Muscle of leg (tissue), 11 donors: Measurements from ENCODE around the gene ITSN1. TPM values are rescaled to one million over a fixed set of nuclear protein-coding genes. Genes with fewer than 3 reads are reported as not detected.

Experiments used
- DNase-seq: peaks from one replicate; pipeline ENCODE4 v3.0.0; 2013
- H3K27ac ChIP-seq: one replicate; pipeline ENCODE4 v1.5.1; 2013; ENCODE audit warnings: mild to moderate bottlenecking, low read length, control low read depth
- H3K27me3 ChIP-seq: one replicate; pipeline ENCODE4 v1.6.1; 2013; ENCODE audit warnings: low read length; ENCODE audit not compliant: control insufficient read depth, insufficient read depth
- H3K36me3 ChIP-seq: one replicate; pipeline ENCODE4 v1.6.1; 2013; ENCODE audit warnings: low read length; ENCODE audit not compliant: control insufficient read depth, insufficient read depth
- H3K4me1 ChIP-seq: one replicate; pipeline ENCODE4 v1.6.1; 2013; ENCODE audit warnings: low read length; ENCODE audit not compliant: control insufficient read depth, insufficient read depth
- H3K4me3 ChIP-seq: one replicate; pipeline ENCODE4 v1.5.1; 2013; ENCODE audit warnings: low read length, control low read depth
- H3K9me3 ChIP-seq: replicated peaks from 2 replicates; pipeline ENCODE4 v1.6.1; 2013; ENCODE audit warnings: low read depth, low read length; ENCODE audit not compliant: control insufficient read depth
- WGBS: methylation state at CpG from one replicate; pipeline ENCODE4 v1.1.5; 2013; ENCODE audit warnings: missing lambda C conversion rate; ENCODE audit not compliant: insufficient coverage; 5-methylcytosine and 5-hydroxymethylcytosine counted together
- polyA plus RNA-seq, 8 donors: library from polyadenylated mRNA; unstranded; fragments of 120-200 nt; gene quantifications; one replicate each; pipeline versions ENCODE4 v1.2.1 to v1.2.3, GENCODE V29; 2013; ENCODE audit warnings: inconsistent platforms in 1 of 8, low replicate concordance in 1 of 8; ENCODE audit not compliant: insufficient read length in 8 of 8, insufficient read depth in 1 of 8
- total RNA-seq: library from RNA; stranded (reverse); fragments of 120-200 nt; gene quantifications from one replicate; pipeline ENCODE4 v1.2.4, GENCODE V29; 2013

ITSN1 gene
- total and polyA plus RNA-seq, 9 donors = 26.1 to 42.6 (median 32.1) TPM

DNA sequence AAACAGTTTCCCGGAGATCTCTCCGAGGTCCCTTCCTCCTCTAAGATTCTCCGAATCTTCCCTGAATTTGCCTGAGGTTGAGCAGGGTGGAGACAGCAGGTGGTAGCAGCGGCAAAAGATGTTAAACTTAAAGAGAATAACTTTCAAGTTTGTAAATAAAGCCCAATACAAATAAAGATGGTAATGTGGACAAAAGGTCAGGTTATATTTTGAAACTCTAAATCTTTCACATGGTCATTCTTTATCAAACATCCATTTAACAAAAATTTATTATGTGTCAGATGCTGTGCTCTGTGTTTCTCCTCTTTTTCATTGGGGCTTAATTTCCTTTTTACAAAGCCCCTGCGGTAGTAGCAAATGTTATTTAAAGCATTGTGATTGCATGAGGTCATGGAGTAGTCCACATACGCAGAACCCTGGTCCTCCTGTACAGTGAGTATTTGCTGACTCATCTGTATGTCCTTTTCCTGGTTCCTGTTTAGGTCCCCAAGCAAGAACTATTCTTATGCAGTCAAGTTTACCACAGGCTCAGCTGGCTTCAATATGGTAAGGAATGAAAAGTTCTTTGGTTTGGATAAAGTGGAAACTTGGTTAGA lies 119.2 kb downstream of the ITSN1 start:
- no peaks in the 10 kb centered on the region for H3K27me3 ChIP-seq
- peak; percentile 88 for DNase-seq
- no peaks in the 10 kb centered on the region for H3K9me3 ChIP-seq
- H3K27ac ChIP-seq = peak overlapping the region; percentile 82
- peaks cover 10% of the 10 kb centered on the region for H3K36me3 ChIP-seq
- peaks cover 10% of the 10 kb centered on the region for H3K4me1 ChIP-seq
- no CpG with 5 or more reads among the region's 6 CpGs for whole genome bisulfite sequencing
- H3K4me3 ChIP-seq = no peak overlapping the region

DNA sequence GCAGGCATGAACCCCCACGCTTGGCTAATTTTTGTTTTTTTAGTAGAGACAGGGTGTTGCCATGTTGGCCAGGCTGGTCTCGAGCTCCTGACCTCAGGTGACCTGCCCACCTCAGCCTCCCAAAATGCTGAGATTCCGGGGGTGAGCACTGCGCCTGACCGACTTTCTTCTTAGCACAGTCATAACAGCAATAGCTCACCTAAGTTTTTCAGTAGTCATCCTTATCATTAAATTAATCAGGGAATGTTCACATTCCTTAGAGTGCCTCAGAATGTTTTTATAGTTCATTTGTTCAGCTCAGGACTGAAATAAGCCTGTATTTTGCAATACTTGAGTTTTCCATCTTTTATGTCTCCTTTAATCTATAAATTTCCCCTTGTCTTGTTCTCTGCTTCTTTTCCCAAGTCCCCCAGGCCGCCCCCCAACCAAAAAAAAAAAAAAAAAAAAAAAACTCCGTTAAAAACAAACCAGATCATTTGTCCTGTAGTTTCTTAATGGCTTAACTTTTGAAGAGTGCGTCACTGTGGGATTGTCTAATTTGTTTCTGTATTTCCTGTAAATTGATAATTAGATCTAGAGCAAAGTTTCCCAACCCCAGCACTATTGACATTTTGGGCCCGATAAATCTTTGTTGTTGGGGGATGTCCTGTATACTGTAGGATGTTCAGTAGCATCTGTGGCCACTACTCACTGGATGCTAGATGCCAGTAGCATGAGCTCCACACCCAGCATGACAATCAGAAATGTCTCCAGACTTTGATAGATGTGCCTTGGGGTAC lies 120.7 kb downstream of the ITSN1 start:
- Histone ChIP-seq H3K27me3 (no peaks in the 10 kb centered on the region), H3K9me3 (no peaks in the 10 kb centered on the region), H3K4me3 (no peak overlapping the region), H3K36me3 (peaks cover 13% of the 10 kb centered on the region), H3K27ac (no peak overlapping the region), H3K4me1 (peaks cover 10% of the 10 kb centered on the region)
- WGBS = no CpG with 5 or more reads among the region's 9 CpGs
- no peak for DNase-seq

DNA sequence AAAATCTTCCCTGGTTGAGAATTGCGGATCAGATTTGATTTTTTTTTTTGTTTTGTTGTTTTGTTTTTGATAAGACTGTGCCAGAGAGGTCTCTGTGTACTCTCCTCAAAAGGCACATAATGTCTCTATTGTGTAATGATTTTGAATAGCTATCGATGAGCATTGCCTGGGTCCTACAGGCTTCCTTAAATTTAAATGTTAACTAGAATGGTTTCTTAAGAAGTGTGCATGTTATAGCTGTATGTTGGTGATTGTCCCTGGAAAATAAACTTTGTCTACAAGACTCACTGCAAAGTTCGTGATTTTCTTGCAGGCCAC lies 121.2 kb downstream of the ITSN1 start:
- Histone ChIP-seq H3K9me3 (no peaks in the 10 kb centered on the region), H3K36me3 (peaks cover 10% of the 10 kb centered on the region), H3K27me3 (no peaks in the 10 kb centered on the region), H3K4me3 (no peak overlapping the region), H3K27ac (no peak overlapping the region), H3K4me1 (peaks cover 10% of the 10 kb centered on the region)
- no peak for DNase-seq
- WGBS = no CpG with 5 or more reads among the region's 3 CpGs

DNA sequence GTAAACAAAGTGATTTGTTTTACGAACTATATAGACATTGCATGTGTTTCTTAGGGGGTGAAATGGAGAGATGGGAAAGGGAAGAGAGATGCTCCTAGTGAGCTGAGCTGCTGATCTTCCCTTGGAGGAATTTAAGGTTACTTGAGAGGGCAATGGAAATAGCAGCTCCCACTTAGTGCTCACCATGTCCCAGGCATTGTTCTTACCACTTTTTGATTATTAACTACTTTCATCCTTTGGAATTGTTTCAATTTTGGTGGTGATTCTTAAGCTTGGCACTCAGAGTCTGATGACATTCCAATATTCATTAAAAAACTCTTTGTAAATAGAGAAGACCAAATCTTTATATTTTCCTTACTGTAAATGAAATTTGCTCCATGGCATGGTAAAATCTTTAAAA lies 124.9 kb downstream of the ITSN1 start:
- H3K9me3 ChIP-seq = peaks cover 3% of the 10 kb centered on the region
- no peaks in the 10 kb centered on the region for H3K4me1 ChIP-seq
- no peak overlapping the region for H3K27ac ChIP-seq
- H3K36me3 ChIP-seq = peaks cover 30% of the 10 kb centered on the region
- H3K27me3 ChIP-seq = no peaks in the 10 kb centered on the region
- DNase-seq = no peak
- H3K4me3 ChIP-seq = no peak overlapping the region
- 100% methylated on average over 1 of the region's 1 CpG for WGBS

DNA sequence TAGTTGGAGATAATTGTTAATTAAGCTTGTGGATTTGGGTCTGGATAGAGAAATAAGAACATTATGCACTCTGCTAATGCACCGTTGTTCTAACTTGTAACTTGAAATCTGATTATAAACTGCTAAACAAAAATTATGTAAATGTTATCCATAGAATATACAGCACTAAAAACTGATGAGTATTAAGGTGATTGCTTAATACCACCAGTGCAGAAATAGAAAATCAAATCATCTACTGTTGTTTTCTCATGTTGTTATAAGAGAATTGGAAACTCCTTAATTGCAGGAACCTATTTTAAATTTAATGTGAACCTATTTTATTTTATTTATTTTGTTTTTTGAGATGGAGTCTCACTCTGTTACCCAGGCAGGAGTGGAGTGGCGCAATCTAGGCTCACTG lies 125.7 kb downstream of the ITSN1 start:
- Histone ChIP-seq H3K4me3 (no peak overlapping the region), H3K9me3 (peaks cover 3% of the 10 kb centered on the region), H3K27ac (no peak overlapping the region), H3K36me3 (peaks cover 32% of the 10 kb centered on the region), H3K4me1 (no peaks in the 10 kb centered on the region), H3K27me3 (no peaks in the 10 kb centered on the region)
- WGBS = 100% methylated on average over 1 of the region's 2 CpGs
- no peak for DNase-seq

DNA sequence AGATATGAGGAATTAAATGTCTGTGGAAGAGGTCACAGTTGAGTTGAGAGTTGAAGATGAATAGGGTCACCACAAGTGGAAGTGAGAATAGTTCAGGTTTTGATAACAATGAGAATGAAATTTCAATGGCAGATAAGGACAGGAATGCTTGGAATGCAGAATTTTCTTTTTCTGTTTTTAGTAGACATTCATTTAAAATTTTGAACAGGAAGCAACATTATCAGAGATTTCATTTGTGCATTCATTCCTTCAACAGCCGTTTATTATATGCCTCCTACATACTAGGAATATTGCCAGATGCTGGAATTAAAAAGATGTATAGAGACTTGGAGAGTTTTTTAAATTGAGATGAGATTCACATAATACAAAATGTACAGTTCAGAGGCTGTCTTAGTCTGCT lies 126.8 kb downstream of the ITSN1 start:
- H3K36me3 ChIP-seq = peaks cover 29% of the 10 kb centered on the region
- no CpG with 5 or more reads among the region's 1 CpG for WGBS

DNA sequence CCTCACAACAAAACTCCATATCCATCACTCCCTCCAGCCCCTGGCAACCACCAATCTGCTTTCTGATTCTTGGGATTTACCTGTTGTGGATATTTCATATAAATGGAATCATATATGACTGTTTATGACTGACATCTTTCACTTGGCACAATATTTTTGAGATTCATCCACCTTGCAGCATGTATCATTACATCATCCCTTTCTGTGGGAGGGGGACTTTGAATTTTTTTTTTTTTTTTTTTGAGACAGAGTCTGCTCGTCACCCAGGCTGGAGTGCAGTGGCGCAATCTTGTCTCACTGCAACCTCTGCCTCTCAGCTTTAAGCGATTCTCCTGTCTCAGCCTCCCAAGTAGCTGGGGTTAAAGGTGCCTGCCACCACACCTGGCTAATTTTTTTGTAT lies 128.2 kb downstream of the ITSN1 start:
- WGBS = 100% methylated on average over 2 of the region's 3 CpGs
- Histone ChIP-seq H3K4me1 (no peaks in the 10 kb centered on the region), H3K27ac (no peak overlapping the region), H3K27me3 (no peaks in the 10 kb centered on the region), H3K36me3 (peaks cover 37% of the 10 kb centered on the region), H3K9me3 (peaks cover 3% of the 10 kb centered on the region), H3K4me3 (no peak overlapping the region)
- no peak for DNase-seq

More for the DNA sequence above, 126.8 kb downstream of the ITSN1 start:
- Histone ChIP-seq H3K9me3 (peaks cover 3% of the 10 kb centered on the region), H3K4me1 (no peaks in the 10 kb centered on the region), H3K27ac (no peak overlapping the region), H3K27me3 (no peaks in the 10 kb centered on the region), H3K4me3 (no peak overlapping the region)
- no peak for DNase-seq

DNA sequence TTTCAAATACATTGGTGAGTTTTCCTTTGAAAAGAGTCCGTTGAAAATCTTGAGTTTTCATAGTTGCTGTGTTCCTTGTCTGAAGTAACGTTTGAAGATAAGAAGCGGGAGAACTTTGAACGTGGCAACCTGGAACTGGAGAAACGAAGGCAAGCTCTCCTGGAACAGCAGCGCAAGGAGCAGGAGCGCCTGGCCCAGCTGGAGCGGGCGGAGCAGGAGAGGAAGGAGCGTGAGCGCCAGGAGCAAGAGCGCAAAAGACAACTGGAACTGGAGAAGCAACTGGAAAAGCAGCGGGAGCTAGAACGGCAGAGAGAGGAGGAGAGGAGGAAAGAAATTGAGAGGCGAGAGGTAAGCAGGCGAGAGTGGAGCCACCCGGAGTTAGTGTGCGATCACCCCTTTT lies 129.7 kb downstream of the ITSN1 start:
- H3K27ac ChIP-seq = no peak overlapping the region
- 99% methylated on average over 12 of the region's 18 CpGs for WGBS
- H3K4me3 ChIP-seq = no peak overlapping the region
- no peaks in the 10 kb centered on the region for H3K27me3 ChIP-seq
- peaks cover 3% of the 10 kb centered on the region for H3K9me3 ChIP-seq
- DNase-seq = no peak
- no peaks in the 10 kb centered on the region for H3K4me1 ChIP-seq
- H3K36me3 ChIP-seq = peaks cover 30% of the 10 kb centered on the region

DNA sequence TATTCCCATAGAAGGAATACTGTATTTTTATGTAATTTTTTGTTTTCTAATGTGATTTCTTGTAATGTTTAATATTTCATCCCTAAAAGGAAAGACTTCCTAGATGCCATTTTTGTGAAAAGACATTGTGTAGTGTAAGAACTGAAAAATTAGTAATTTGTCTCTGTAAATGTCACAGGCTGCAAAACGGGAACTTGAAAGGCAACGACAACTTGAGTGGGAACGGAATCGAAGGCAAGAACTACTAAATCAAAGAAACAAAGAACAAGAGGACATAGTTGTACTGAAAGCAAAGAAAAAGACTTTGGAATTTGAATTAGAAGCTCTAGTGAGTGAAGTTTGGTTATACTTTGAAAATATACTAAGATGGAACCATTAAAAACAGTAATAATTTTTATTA lies 132.2 kb downstream of the ITSN1 start:
- DNase-seq = no peak
- peaks cover 30% of the 10 kb centered on the region for H3K36me3 ChIP-seq

DNA sequence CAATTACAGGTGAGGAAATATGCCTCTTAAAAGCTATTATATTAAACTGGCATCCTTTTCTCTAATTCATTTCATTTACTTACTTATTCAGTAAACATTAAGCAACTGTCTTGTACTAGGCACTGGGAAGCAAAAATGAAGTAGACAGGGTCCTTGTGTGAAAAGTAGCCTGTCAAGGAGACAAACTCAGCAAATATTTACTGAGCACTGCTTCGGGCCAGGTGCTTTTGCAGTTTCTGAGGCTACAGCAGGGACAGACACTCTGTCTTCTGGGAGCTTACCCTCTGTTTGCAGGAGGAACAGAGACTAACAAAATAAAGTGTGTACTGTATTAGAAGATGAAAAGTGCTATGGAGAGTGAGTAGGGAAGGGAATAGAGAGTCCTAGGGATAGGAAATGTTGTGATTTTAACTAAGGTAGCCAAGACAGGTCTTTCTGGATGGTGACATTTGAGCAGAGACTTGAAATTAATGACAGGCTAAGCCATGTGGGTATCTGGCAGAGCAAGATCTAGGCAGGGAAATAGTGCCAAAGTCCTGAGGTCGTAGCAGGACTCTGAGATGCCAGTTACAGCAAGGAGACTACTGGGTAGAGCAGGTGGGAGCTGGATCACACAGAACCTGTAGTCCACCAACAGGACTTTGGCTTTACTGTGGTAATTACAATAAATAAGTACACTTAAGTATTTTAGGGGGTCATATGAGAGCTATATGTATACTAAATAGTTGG lies 133.0 kb downstream of the ITSN1 start:
- 100% methylated on average over 2 of the region's 2 CpGs for WGBS
- Histone ChIP-seq H3K27me3 (no peaks in the 10 kb centered on the region), H3K36me3 (peaks cover 29% of the 10 kb centered on the region), H3K27ac (no peak overlapping the region), H3K9me3 (peaks cover 4% of the 10 kb centered on the region), H3K4me1 (no peaks in the 10 kb centered on the region), H3K4me3 (no peak overlapping the region)
- DNase-seq = no peak

More for the DNA sequence above, 132.2 kb downstream of the ITSN1 start:
- Histone ChIP-seq H3K4me1 (no peaks in the 10 kb centered on the region), H3K27ac (no peak overlapping the region), H3K27me3 (no peaks in the 10 kb centered on the region), H3K9me3 (peaks cover 4% of the 10 kb centered on the region), H3K4me3 (no peak overlapping the region)
- 90% methylated on average over 2 of the region's 4 CpGs for WGBS
